GM19035 (cell line): ENCODE results near the gene KLHDC7B.
A peak's percentile ranks its signal among the peaks of the same experiment; 100 is the strongest.
"Not testable (repeated sequence)": the region's sequence is repeated elsewhere in the genome, so short reads cannot be mapped to it uniquely, and the experiment has no call there.

Experiments used
- ATAC-seq: cut with Tn5 transposase; IDR thresholded peaks from one replicate; pipeline ENCODE4 v1.9.1; 2021; ENCODE audit not compliant: unreplicated experiment

KLHDC7B gene

GRCh38 chr22:50517495-50518260, 28.0 kb upstream of the KLHDC7B start:
- no peak for ATAC-seq

DNA sequence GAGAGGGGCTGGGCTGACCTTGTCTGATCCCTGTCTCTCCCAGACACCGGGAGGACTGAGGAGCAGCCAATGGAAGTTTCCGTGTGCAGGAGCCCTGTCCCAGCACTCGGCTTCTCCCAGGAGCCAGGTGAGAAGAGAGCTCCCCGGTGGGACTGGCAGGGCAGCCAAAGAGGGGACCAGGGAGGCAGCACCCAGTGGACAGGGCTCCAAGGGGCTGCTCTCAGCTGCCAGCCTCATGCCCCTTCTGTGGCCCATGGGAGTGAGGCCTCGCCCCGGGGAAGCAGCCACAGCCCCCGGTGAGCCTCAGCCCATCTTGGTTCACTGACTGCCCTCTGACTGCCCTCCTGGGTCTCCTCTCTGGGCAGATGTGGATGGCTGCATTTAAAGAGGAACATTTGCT, 27.1 kb upstream of the KLHDC7B start:
- no peak for ATAC-seq

DNA sequence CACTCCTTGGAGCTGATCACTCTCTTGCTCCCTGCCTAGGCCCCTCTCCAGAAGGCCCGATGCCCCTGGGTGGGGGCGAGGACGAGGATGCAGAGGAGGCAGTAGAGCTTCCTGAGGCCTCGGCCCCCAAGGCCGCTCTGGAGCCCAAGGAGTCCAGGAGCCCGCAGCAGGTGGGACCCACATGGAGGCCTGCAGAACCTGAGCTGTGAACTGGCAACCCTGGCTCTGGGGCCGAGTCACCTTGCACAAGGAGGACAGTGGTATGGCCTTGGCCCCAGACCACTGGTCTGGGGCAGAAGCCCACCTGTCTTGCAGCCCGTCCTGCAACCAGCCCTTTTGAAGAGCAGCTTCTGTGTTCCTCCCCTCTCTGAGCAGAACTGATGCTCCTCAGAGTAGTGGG, 26.5 kb upstream of the KLHDC7B start:
- ATAC-seq: no peak

DNA sequence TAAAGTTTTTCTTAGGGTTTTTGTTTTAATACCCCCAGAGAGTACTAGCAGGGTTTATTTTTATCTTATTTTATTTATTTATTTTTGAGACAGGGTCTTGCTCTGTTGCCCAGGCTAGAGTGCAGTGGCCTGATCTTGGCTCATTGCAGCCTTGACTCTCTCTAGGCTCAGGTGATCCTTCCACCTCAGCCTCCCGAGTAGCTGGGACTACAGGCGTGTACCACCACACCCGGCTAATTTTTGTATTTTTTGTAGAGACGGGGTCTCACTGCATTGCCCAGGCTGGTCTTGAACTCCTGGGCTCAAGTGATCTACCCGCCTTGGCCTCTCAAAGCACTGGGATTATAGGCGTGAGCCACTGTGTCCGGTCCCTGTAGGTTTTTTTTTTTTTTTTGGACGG, 25.5 kb upstream of the KLHDC7B start:
- ATAC-seq: not testable (repeated sequence)

- no peak for ATAC-seq
These were observed 24.8 kb upstream of the KLHDC7B start for GRCh38 chr22:50520826-50521453.

- no peak for ATAC-seq
These were observed 24.0 kb upstream of the KLHDC7B start for GRCh38 chr22:50521710-50522109.

DNA sequence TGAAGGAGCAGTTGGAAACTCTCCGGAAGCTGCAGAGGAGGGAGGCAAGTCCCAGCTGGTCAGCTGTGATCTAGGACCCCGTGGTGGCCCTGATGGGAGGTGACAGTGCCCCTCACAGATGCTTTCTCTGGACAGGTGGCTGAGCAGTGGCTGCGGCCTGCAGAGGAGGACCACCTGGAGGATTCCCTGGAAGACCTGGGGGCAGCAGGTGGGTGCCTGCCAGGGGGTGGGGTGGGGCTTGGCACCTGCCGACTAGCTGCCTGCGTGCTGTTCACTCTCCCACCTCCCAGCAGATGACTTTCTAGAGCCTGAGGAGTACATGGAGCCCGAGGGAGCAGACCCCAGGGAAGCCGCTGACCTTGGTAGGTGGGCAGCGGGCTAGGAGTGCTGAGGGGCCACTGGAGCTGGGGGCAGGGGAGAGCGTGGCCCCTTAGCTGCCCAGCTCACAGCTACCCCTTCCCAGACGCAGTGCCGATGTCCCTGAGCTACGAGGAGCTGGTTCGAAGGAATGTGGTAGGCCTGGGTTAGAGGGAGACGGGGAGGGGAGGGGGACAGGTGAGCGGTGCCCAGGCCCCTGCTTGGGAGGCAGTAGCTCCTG, 23.4 kb upstream of the KLHDC7B start:
- no peak for ATAC-seq

- ATAC-seq: no peak
These were observed 22.8 kb upstream of the KLHDC7B start for GRCh38 chr22:50522806-50523438.

- no peak for ATAC-seq
These were observed 22.3 kb upstream of the KLHDC7B start for GRCh38 chr22:50523458-50523805.

DNA sequence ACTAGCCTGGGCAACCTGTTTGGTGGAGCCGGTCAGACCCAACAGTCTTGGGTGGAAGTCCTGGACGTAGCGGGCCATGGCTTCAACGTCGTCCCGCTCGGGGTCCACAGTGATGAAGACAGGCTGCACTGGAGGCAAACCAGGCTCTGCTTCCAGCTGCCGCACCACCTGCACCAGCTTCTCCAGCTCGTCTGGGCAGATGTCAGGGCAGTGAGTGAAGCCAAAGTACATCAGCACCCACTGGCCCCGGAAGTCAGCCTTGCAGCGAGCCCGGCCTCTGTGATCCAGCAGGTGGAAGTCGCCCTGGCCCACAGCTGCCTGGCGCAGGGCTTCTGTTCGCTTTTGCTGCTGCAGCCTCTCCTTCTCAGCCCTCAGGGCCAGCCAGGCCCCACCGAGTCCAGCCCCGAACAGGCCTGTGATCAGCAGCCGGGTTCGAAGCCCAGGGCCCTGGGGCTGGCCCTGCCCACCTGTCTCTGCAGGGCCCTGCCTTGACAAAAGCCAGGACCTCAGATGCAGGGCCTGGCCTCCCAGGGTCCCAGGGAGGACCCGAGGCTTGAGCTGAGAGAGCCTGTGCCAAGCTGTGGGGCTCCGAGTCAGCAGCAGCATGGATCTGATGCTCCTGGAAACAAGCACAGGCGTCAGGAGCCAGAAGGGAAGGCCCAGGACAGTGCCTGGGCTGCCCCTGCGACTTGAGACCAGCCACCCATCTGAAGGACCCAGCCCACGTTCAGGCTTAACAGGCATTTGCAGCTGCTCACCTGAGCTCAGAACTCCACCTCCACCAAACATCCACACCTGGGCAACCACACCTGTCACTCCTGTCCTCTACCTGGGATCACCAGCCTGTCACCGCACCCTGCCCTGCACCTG, 21.7 kb upstream of the KLHDC7B start:
- ATAC-seq: no peak

DNA sequence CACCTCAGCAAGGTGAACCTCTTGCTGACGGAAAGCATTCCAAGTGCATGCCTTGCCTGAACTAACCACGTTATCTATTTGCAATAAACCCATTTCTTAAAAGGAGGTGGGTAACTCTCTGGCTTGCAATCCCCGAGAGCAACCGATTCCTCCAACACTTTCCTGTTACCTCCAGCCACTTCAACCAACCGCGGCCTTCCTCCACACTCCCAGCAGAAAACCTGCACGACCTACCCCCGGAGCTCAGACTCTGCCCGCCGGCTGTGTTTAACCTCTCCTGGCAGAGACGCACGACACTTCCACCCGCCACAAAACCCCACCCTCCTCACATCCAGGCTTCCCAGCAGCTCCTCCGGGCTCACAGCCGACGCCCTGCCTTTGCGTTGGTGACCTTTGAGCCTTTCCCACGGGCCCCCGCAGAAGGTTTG, 21.0 kb upstream of the KLHDC7B start:
- no peak for ATAC-seq

GRCh38 chr22:50525104-50525857, 20.4 kb upstream of the KLHDC7B start, which contains the start of gene SCO2:
SCO2 (minus strand) TSS chr22:50525598; CDS start chr22:50524411, 1,187 bp downstream.
- ATAC-seq: peak; percentile 39

GRCh38 chr22:50525858-50526107, 19.9 kb upstream of the KLHDC7B start:
- ATAC-seq: peak; percentile 22

- ATAC-seq: peak; percentile 27
These were observed 19.4 kb upstream of the KLHDC7B start for GRCh38 chr22:50526108-50526833.

DNA sequence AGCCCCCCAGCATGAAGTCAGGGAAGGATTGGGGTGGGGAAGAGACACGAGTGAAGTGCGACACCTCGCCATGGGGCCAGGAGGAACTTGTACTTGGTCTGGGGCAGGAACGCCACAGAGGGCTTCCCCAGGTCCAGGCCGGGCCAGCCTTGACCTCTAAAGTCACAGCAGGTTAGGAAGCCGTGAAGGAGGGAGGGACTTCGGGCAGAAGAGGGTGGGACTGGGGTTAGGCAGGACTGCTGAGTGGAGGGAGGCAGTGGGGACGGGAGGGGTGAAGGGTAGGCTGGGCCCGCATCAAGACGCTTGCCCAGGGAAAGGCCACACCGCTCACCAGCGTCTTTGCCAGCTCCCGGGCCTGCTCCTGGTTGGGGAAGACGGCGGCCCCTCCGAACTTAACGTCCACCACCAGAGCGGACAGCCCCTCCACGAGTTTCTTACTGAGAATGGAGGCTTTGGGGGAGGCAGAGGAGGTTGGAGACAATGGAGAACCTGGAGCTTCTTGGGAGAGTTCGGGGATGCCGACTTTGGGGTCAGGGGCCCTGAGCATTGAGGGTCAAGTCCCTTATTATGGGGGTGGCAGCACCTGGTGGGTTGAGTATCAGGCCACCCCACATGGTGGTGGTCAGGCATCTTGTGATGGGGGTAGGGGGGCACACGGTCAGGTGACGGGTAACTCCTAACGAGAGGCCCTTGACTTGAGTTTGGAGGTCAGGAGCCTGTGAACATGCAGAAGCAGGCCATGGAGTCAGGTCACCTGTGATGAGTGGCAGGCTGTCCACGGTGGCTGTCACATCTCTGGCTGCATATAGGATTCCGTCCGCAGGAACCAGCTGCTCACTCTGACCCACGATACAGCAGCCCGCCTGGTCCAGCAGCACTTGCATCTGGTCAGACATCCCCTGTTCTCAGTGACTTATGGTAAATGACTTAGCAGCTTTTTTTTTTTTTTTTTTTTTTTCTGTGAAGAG, 18.6 kb upstream of the KLHDC7B start:
- no peak for ATAC-seq

DNA sequence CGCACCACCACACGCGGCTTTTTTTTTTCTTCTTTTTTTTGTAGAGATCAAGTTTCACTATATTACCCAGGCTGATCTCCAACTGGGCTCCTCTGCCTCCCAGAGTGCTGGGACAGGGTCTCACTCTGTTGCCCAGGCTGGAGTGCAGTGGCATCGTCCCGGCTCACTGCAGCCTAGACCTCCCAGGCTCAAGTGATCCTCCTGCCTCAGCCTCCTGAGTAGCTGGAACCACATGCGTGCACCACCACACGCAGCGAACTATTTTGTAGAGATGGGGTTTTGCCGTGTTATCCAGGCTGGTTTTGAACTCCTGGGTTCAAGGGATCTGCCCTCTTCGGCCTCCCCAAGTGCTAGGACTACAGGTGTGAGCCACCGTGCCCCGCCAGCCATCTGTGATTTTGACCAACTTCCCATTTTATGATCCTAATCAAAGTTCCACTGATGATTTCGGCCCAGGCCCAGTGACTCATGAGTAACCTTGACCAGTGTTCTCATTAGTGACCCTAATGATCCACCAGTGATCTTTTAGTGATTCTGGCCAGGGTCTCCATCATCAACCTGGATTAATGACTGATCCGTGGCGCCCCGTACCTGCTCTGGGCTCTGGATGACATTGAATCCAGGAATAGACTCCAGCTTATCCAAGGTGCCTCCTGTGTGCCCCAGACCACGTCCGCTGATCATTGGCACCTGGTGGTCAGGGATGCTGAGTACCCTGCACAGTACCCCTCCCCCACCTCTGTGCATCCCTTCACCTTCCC, 17.6 kb upstream of the KLHDC7B start:
- no peak for ATAC-seq

DNA sequence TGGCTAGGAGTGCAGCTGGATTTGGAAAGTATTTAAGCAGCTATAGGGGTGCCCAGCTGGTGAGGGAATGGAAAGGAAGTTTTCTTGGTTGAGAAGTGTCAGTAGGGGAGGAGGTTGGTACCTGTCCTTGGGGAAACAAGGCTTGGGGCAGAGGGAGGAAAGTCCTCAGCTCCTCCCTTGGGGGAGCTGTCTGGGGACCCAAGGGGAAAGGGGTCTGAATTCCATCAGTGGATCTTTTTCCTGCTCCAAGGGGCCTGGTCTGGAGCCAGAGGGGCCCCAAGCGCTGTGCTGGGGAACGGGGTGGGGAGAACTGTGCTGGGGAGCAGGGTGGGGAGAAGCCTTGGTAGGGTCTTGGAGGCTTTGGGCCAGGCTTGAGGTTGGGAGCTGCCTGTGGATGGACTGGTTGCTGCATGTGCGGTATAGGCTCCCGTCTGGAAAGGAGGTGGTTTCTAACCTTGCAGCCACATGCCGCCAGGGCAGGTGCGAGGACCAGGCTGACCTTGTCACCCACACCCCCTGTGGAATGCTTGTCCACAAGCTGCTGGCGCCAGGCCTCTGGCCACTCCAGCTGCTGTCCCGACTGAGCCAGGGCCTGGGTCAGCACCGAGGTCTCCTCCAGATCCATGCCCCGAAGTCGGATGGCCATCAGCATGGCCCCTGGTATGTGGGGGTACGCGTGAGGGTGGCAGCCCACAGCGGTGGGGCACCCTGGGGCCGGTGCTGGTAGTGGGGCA, 16.9 kb upstream of the KLHDC7B start:
- no peak for ATAC-seq
